Measurements from ENCODE around the gene PRMT7. TPM values are rescaled to one million over a fixed set of nuclear protein-coding genes. Genes with fewer than 3 reads are reported as not detected.

Gene PRMT7
- total RNA-seq, 6 donors from 2014 or later, result 26.9 to 166 (median 38.8) TPM

DNA sequence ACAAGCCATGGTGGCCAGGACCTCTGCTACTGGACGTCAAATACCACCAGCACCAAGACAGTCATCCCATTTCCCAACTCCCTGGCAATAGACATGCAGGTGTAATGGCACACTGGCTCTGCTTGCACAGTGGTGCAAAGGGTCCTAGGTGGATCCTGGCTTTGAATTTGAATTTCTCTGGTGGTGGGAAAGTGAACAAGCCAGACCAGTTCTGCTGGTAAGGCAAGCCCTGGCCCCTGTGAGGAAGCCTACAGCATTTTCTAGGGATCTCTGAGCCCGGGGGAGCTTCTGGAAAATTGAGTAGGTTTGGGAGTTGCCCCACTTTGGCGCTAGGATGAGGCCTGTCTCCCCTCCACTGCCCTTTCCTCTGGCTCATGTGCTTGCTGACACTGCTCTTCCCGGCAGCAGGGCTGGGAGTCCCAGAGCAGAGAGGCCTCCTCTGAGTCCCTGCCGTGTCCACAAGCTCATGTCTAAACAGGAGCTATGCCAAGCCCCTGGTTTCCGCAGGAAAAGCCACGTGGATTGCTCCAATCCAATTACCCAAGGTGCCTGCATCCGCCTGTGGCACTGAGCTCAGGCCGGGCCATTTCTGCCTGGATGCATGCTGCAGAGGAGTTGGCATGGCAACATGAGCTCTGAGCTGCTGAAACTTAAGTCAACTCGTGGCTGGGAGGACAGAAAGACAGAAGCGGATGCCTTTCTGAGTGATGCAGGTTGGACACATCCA lies 67.0 kb downstream of the PRMT7 start:
- 68 to 81% methylated on average over 7 to 11 of the region's 11 CpGs for WGBS, 2 donors
- no peaks in the 10 kb centered on the region for H3K27me3 ChIP-seq
- no peak for TF ChIP-seq POLR2AphosphoS5 (IDR thresholded peaks at IDR 0.05)
- TF ChIP-seq, protein P1, sequence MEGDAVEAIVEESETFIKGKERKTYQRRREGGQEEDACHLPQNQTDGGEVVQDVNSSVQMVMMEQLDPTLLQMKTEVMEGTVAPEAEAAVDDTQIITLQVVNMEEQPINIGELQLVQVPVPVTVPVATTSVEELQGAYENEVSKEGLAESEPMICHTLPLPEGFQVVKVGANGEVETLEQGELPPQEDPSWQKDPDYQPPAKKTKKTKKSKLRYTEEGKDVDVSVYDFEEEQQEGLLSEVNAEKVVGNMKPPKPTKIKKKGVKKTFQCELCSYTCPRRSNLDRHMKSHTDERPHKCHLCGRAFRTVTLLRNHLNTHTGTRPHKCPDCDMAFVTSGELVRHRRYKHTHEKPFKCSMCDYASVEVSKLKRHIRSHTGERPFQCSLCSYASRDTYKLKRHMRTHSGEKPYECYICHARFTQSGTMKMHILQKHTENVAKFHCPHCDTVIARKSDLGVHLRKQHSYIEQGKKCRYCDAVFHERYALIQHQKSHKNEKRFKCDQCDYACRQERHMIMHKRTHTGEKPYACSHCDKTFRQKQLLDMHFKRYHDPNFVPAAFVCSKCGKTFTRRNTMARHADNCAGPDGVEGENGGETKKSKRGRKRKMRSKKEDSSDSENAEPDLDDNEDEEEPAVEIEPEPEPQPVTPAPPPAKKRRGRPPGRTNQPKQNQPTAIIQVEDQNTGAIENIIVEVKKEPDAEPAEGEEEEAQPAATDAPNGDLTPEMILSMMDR (IDR thresholded peaks at IDR 0.05), result no peak
- no peak for TF ChIP-seq POLR2A (IDR thresholded peaks at IDR 0.05)
- TF ChIP-seq EP300 (IDR thresholded peaks at IDR 0.05), result no peak

DNA sequence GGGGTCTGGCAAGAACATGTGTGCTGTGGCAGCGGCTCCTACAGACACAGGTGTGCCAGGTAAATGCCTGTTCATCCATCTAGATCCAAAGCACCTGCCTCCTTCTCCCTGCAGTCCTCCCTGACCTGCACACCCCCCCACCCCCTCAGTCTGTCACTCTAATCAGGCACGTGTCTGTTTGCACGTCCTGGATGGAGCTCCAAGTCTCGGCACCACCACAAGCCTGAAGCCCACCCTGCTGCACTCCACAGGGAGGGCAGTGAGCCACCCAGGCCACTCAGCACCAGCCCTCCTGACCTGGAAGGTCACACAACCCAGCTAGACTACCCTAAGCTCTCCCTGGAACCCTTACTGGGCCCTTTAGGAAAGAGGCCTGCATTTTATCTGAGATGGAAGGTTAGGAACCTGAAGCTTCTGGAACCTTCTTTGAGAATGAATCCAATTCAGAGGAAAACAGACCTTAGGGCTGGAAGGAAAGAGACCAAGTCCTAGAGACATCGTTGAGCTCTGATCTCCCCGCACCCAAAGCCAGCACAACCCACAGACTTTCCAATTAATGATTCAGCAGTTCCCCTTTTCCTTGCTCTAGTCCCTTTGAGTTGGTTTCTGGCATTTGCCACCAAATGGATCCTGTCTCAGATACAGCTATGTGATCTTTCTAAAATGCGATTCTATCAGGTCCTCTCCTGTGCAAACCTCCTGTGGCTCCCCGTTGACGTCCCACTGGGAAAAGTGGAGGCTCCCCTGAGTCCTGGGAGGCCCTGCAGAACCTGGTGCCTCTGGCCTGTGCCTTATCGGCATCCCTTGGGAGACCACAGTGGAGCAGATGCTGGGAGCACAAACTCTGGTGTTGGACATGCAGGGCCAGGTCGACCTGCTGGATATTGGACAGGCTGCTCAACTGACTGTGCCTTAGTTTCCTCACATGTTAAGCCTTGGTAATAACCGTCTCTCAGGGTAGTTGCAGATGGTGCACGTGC lies 67.9 kb downstream of the PRMT7 start:
- Histone ChIP-seq H3K4me1 (no peaks in the 10 kb centered on the region), H3K27me3 (no peaks in the 10 kb centered on the region), H3K4me3 (no peak overlapping the region), H3K9me3 (no peaks in the 10 kb centered on the region), H3K36me3 (no peaks in the 10 kb centered on the region), H3K27ac (no peak overlapping the region)
- peak in 1 of 2 donors; percentile 8 for DNase-seq
- WGBS, 2 donors, result 78 to 82% methylated on average over 10 to 13 of the region's 13 CpGs
- TF ChIP-seq, protein P1 (IDR thresholded peaks at IDR 0.05), result no peak
- ATAC-seq (ENCODE audit: low FRiP score in 2 of 2), result no peak

More for the DNA sequence above, 67.0 kb downstream of the PRMT7 start:
- Histone ChIP-seq H3K27ac (no peak overlapping the region), H3K4me1 (no peaks in the 10 kb centered on the region), H3K36me3 (no peaks in the 10 kb centered on the region), H3K9me3 (no peaks in the 10 kb centered on the region), H3K4me3 (no peak overlapping the region)
- ATAC-seq (ENCODE audit: low FRiP score in 2 of 2) (no peak), DNase-seq (peak in 1 of 2 donors; percentile 30)

DNA sequence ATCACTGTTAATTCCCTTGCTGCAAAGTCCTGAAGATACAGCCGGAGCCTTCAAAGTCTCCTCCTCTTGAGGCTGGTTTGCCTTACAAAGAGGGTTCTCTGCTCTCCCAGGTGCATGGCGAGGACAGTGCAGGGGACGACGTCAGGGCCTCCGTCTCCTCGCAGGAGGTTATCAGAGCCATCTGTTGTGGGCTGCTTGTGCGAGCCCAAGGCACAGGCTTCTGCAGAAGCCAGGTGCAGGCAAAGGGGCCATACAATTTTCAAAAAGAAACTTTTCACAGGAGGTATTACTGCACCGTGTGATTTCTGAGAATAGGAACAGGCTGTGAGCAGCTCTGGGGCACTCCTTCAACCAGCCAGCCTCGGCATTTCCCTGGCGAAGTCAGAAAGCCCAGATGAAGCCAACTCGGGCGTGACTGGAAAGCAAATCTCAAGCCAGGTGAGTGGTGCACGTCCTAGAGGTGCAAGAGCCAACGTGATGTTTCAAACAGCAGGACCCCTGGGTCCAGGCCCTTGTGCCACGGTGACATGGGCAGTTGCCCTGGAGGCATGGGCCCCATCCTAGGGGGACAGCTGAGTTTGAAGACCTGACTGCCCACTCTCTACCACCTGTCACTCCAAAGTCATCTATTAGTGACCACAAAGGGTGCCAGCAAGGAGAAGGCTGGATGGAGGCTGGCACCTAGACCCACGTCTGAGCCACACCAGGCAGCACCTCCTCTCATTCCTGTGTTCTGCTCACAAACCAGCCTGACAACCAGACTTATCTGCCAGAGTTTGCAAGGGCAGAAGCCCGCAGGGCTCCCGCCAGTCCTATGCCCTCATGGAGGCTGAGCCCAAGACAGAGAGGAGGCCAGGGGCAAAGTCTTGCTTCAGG lies 68.9 kb downstream of the PRMT7 start:
- no peak for ATAC-seq (ENCODE audit: low FRiP score in 2 of 2)
- H3K27me3 ChIP-seq, result no peaks in the 10 kb centered on the region
- WGBS, 2 donors, result 83 to 100% methylated on average over 2 to 18 of the region's 18 CpGs
- H3K4me3 ChIP-seq, result no peak overlapping the region
- H3K27ac ChIP-seq, result no peak overlapping the region
- no peaks in the 10 kb centered on the region for H3K36me3 ChIP-seq
- DNase-seq, result peak in 1 of 2 donors; percentile 31
- H3K4me1 ChIP-seq, result no peaks in the 10 kb centered on the region
- TF ChIP-seq, protein P1 (IDR thresholded peaks at IDR 0.05), result no peak
- TF ChIP-seq POLR2AphosphoS5 (IDR thresholded peaks at IDR 0.05), result no peak
- no peak for TF ChIP-seq POLR2A (IDR thresholded peaks at IDR 0.05)
- TF ChIP-seq EP300 (IDR thresholded peaks at IDR 0.05), result no peak
- H3K9me3 ChIP-seq, result no peaks in the 10 kb centered on the region

DNA sequence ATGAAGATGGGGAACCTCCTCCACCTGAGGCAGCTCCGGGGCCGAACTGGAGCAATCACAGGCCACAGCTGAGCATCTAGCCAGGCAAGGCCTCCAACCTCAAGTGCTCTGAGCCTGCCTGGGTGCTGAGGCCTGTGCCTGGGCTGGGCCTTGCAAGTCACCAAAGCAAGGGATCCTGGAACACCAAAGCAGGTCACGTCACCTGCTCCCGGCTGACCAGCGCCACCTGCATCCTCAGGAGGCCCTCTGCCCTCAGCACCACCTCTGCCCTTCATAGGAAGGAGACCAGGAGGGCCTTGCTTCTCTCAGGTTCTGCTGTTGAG lies 69.5 kb downstream of the PRMT7 start:
- H3K4me3 ChIP-seq, result no peak overlapping the region
- ATAC-seq (ENCODE audit: low FRiP score in 2 of 2) (no peak), DNase-seq (peak in 1 of 2 donors; percentile 41)
- H3K4me1 ChIP-seq, result no peaks in the 10 kb centered on the region
- 94% methylated on average over 5 of the region's 5 CpGs; no CpG with 5 or more reads in 1 of the 2 donors for WGBS, 2 donors
- H3K36me3 ChIP-seq, result no peaks in the 10 kb centered on the region
- no peaks in the 10 kb centered on the region for H3K27me3 ChIP-seq
- no peaks in the 10 kb centered on the region for H3K9me3 ChIP-seq
- no peak overlapping the region for H3K27ac ChIP-seq
- TF ChIP-seq EP300 (IDR thresholded peaks at IDR 0.05) (no peak), POLR2AphosphoS5 (IDR thresholded peaks at IDR 0.05) (no peak), POLR2A (IDR thresholded peaks at IDR 0.05) (no peak)
- TF ChIP-seq, protein P1 (IDR thresholded peaks at IDR 0.05), result no peak

Data from upper lobe of left lung (tissue), 6 donors.